Measurements from ENCODE around the gene DMRT3. TPM values are rescaled to one million over a fixed set of nuclear protein-coding genes. Genes with fewer than 3 reads are reported as not detected.

Gene DMRT3
- total and polyA plus RNA-seq, 10 of the 15 experiments (the other 5 are each of a cell fraction or from before 2014, with no cell fraction given): 0.06 to 0.11 TPM; not detected in 8

DNA sequence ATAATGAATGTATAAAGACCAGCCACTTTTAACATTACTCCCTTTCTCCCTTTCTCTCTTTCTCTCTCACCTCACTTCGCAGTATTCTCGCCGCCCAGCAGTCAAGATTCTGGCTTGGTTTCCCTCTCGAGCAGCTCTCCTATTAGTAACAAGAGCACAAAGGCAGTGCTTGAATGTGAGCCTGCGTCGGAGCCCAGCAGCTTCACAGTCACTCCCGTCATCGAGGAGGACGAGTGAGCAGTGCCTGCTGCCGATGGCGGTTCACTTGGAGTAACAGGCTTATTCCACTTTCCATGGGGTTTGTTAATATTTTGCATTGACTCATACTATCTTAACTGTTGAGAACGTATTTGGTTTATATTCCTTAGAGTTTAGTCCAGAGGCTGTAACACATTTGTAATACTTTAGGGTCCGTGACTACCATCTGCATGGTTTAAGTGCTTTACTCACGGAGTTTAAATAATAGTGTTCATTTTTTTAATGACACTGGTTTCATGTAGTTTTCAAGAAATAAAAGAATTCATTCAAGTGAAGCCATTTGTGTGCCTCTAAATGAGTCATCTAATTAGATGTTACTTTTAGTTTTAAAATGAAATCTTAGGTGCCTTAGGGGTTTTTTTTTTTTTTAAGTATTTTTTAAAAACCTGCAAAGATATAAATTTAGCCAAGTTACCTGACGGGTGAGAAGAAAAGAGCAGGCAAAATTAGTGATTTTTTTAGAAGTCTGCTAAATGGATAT, 8.4 kb upstream of the DMRT3 start (continued):
- TF ChIP-seq, protein P1, sequence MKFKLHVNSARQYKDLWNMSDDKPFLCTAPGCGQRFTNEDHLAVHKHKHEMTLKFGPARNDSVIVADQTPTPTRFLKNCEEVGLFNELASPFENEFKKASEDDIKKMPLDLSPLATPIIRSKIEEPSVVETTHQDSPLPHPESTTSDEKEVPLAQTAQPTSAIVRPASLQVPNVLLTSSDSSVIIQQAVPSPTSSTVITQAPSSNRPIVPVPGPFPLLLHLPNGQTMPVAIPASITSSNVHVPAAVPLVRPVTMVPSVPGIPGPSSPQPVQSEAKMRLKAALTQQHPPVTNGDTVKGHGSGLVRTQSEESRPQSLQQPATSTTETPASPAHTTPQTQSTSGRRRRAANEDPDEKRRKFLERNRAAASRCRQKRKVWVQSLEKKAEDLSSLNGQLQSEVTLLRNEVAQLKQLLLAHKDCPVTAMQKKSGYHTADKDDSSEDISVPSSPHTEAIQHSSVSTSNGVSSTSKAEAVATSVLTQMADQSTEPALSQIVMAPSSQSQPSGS (IDR thresholded peaks at IDR 0.05; ENCODE audit: low read length): no peak
- TF ChIP-seq, protein P2, sequence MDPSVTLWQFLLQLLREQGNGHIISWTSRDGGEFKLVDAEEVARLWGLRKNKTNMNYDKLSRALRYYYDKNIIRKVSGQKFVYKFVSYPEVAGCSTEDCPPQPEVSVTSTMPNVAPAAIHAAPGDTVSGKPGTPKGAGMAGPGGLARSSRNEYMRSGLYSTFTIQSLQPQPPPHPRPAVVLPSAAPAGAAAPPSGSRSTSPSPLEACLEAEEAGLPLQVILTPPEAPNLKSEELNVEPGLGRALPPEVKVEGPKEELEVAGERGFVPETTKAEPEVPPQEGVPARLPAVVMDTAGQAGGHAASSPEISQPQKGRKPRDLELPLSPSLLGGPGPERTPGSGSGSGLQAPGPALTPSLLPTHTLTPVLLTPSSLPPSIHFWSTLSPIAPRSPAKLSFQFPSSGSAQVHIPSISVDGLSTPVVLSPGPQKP (IDR thresholded peaks at IDR 0.05; ENCODE audit: low read depth, low read length): no peak
- TF ChIP-seq, protein P3, sequence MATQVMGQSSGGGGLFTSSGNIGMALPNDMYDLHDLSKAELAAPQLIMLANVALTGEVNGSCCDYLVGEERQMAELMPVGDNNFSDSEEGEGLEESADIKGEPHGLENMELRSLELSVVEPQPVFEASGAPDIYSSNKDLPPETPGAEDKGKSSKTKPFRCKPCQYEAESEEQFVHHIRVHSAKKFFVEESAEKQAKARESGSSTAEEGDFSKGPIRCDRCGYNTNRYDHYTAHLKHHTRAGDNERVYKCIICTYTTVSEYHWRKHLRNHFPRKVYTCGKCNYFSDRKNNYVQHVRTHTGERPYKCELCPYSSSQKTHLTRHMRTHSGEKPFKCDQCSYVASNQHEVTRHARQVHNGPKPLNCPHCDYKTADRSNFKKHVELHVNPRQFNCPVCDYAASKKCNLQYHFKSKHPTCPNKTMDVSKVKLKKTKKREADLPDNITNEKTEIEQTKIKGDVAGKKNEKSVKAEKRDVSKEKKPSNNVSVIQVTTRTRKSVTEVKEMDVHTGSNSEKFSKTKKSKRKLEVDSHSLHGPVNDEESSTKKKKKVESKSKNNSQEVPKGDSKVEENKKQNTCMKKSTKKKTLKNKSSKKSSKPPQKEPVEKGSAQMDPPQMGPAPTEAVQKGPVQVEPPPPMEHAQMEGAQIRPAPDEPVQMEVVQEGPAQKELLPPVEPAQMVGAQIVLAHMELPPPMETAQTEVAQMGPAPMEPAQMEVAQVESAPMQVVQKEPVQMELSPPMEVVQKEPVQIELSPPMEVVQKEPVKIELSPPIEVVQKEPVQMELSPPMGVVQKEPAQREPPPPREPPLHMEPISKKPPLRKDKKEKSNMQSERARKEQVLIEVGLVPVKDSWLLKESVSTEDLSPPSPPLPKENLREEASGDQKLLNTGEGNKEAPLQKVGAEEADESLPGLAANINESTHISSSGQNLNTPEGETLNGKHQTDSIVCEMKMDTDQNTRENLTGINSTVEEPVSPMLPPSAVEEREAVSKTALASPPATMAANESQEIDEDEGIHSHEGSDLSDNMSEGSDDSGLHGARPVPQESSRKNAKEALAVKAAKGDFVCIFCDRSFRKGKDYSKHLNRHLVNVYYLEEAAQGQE (IDR thresholded peaks at IDR 0.05; ENCODE audit: low read depth, low read length): no peak
- no peak for TF ChIP-seq RBBP5 (conservative IDR thresholded peaks at IDR 0.05)
- TF ChIP-seq SMAD5 (IDR thresholded peaks at IDR 0.05; ENCODE audit: low read depth): no peak
- TF ChIP-seq BMI1 (IDR thresholded peaks at IDR 0.05; ENCODE audit: borderline replicate concordance): peak; percentile 19; the same call in 1 of the 2 replicates
- TF ChIP-seq, protein P4, sequence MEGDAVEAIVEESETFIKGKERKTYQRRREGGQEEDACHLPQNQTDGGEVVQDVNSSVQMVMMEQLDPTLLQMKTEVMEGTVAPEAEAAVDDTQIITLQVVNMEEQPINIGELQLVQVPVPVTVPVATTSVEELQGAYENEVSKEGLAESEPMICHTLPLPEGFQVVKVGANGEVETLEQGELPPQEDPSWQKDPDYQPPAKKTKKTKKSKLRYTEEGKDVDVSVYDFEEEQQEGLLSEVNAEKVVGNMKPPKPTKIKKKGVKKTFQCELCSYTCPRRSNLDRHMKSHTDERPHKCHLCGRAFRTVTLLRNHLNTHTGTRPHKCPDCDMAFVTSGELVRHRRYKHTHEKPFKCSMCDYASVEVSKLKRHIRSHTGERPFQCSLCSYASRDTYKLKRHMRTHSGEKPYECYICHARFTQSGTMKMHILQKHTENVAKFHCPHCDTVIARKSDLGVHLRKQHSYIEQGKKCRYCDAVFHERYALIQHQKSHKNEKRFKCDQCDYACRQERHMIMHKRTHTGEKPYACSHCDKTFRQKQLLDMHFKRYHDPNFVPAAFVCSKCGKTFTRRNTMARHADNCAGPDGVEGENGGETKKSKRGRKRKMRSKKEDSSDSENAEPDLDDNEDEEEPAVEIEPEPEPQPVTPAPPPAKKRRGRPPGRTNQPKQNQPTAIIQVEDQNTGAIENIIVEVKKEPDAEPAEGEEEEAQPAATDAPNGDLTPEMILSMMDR (IDR thresholded peaks at IDR 0.05 in 2 of 3, conservative IDR thresholded peaks at IDR 0.05 in 1 of 3; ENCODE audit: control insufficient read depth in 2 of 3, extremely low read depth in 1 of 3, insufficient read depth in 1 of 3, low read depth in 3 of 3, low read length in 3 of 3): no peak
- TF ChIP-seq, protein P5, sequence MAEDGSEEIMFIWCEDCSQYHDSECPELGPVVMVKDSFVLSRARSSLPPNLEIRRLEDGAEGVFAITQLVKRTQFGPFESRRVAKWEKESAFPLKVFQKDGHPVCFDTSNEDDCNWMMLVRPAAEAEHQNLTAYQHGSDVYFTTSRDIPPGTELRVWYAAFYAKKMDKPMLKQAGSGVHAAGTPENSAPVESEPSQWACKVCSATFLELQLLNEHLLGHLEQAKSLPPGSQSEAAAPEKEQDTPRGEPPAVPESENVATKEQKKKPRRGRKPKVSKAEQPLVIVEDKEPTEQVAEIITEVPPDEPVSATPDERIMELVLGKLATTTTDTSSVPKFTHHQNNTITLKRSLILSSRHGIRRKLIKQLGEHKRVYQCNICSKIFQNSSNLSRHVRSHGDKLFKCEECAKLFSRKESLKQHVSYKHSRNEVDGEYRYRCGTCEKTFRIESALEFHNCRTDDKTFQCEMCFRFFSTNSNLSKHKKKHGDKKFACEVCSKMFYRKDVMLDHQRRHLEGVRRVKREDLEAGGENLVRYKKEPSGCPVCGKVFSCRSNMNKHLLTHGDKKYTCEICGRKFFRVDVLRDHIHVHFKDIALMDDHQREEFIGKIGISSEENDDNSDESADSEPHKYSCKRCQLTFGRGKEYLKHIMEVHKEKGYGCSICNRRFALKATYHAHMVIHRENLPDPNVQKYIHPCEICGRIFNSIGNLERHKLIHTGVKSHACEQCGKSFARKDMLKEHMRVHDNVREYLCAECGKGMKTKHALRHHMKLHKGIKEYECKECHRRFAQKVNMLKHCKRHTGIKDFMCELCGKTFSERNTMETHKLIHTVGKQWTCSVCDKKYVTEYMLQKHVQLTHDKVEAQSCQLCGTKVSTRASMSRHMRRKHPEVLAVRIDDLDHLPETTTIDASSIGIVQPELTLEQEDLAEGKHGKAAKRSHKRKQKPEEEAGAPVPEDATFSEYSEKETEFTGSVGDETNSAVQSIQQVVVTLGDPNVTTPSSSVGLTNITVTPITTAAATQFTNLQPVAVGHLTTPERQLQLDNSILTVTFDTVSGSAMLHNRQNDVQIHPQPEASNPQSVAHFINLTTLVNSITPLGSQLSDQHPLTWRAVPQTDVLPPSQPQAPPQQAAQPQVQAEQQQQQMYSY (CRISPR knock-in tag; IDR thresholded peaks at IDR 0.05): no peak
- no peak for TF ChIP-seq CHD1 (IDR thresholded peaks at IDR 0.05; ENCODE audit: low read depth, low read length)
- no peak for TF ChIP-seq FOS (IDR thresholded peaks at IDR 0.05; ENCODE audit: borderline replicate concordance, extremely low read depth, insufficient read length)
- no peak for TF ChIP-seq ZNF207 (IDR thresholded peaks at IDR 0.05; ENCODE audit: borderline replicate concordance)
- TF ChIP-seq MXI1 (IDR thresholded peaks at IDR 0.05; ENCODE audit: low read depth, low read length): no peak
- no peak for TF ChIP-seq ZNF384 (IDR thresholded peaks at IDR 0.05; ENCODE audit: borderline replicate concordance, low read depth, low read length)
- no peak for TF ChIP-seq NFXL1 (IDR thresholded peaks at IDR 0.05; ENCODE audit: borderline replicate concordance)
- no peak for TF ChIP-seq POLR2A (IDR thresholded peaks at IDR 0.05; ENCODE audit: low read depth, low read length)
- no peak for TF ChIP-seq YY1 (IDR thresholded peaks at IDR 0.05; ENCODE audit: low read depth, low read length)
- no peak for TF ChIP-seq TBL1XR1 (IDR thresholded peaks at IDR 0.05; ENCODE audit: low read depth, low read length)
- TF ChIP-seq SIX5 (IDR thresholded peaks at IDR 0.05; ENCODE audit: low read depth, low read length, severe bottlenecking): no peak

Measured in GM12878 (cell line).